SU-DHL-6 (cell line): ENCODE measurements around the gene AGO3.
"Not testable (repeated sequence)": the region's sequence is repeated elsewhere in the genome, so short reads cannot be mapped to it uniquely, and the experiment has no call there.

ENCODE experiments used
- H2AFZ ChIP-seq: fragments of 200-600 bp; sonication (generic); 2 replicates; pipeline ENCODE4 v1.6.1; 2014; ENCODE audit warnings: low read depth, mild to moderate bottlenecking, moderate library complexity, mixed read lengths, antibody characterized with exemption, low read length; ENCODE audit not compliant: severe bottlenecking
- H3F3A ChIP-seq: fragments of 200-600 bp; shearing (Covaris generic); 2 replicates; pipeline ENCODE4 v1.6.0; 2016; ENCODE audit warnings: antibody characterized with exemption, mild to moderate bottlenecking; ENCODE audit not compliant: insufficient read depth
- H3K27ac ChIP-seq: fragments of 200-600 bp; sonication (generic); 2 replicates; pipeline ENCODE4 v1.5.1; 2016; ENCODE audit warnings: low read depth, mild to moderate bottlenecking, low read length, moderate library complexity, mixed read lengths
- H3K27me3 ChIP-seq: fragments of 200-600 bp; sonication (generic), shearing (Covaris generic); 2 replicates; pipeline ENCODE4 v1.6.0; 2014; ENCODE audit warnings: mild to moderate bottlenecking, low read length
- H3K36me3 ChIP-seq: fragments of 200-600 bp; sonication (generic); 2 replicates; pipeline ENCODE4 v1.6.1; 2014; ENCODE audit warnings: mild to moderate bottlenecking, low read length, mixed read lengths
- H3K4me2 ChIP-seq: fragments of 300-600, 200-600 bp; shearing (Covaris generic), sonication (generic); 2 replicates; pipeline ENCODE4 v1.6.0; 2014; ENCODE audit warnings: low read length, low read depth, mild to moderate bottlenecking; ENCODE audit not compliant: poor library complexity, severe bottlenecking
- H3K4me3 ChIP-seq: fragments of 200-600 bp; sonication (generic); 2 replicates; pipeline ENCODE4 v1.5.1; 2014; ENCODE audit warnings: antibody characterized with exemption, low read length, mild to moderate bottlenecking, mixed read lengths; ENCODE audit not compliant: insufficient read depth, poor library complexity, severe bottlenecking
- H3K79me2 ChIP-seq: fragments of 200-600 bp; sonication (generic); 2 replicates; pipeline ENCODE4 v1.6.1; 2014; ENCODE audit warnings: mild to moderate bottlenecking, low read length, moderate library complexity; ENCODE audit not compliant: insufficient read depth
- H3K9ac ChIP-seq: fragments of 200-600 bp; sonication (generic); 2 replicates; pipeline ENCODE4 v1.7.0; 2014; ENCODE audit warnings: mild to moderate bottlenecking, low read length
- H3K9me2 ChIP-seq: fragments of 200-600 bp; sonication (generic); replicated peaks from 2 replicates; pipeline ENCODE4 v1.6.1; 2014; ENCODE audit warnings: low read length; ENCODE audit not compliant: insufficient read depth
- H3K9me3 ChIP-seq: fragments of 200-600 bp; sonication (generic); 2 replicates; pipeline ENCODE4 v1.6.1; 2014; ENCODE audit warnings: low read length, mixed read lengths; ENCODE audit not compliant: insufficient read depth
- H4K20me1 ChIP-seq: fragments of 200-600 bp; sonication (generic); 2 replicates; pipeline ENCODE4 v1.6.1; 2014; ENCODE audit warnings: low read depth, mild to moderate bottlenecking, antibody characterized with exemption, low read length, moderate library complexity, mixed read lengths
- CTCF ChIP-seq: fragments of 200-600 bp; sonication (generic); IDR thresholded peaks from one replicate; pipeline ENCODE4 v1.5.1; 2017; ENCODE audit warnings: antibody characterized with exemption, mild to moderate bottlenecking, low read length, moderate library complexity; ENCODE audit not compliant: insufficient read depth, poor library complexity, severe bottlenecking
- EZH2phosphoT487 ChIP-seq: fragments of 200-600 bp; sonication (generic), shearing (Covaris generic); conservative IDR thresholded peaks from 2 replicates; pipeline ENCODE4 v1.6.1; 2018; ENCODE audit warnings: mild to moderate bottlenecking, antibody characterized with exemption, low read length, moderate library complexity, mixed read lengths

The AGO3 gene

DNA sequence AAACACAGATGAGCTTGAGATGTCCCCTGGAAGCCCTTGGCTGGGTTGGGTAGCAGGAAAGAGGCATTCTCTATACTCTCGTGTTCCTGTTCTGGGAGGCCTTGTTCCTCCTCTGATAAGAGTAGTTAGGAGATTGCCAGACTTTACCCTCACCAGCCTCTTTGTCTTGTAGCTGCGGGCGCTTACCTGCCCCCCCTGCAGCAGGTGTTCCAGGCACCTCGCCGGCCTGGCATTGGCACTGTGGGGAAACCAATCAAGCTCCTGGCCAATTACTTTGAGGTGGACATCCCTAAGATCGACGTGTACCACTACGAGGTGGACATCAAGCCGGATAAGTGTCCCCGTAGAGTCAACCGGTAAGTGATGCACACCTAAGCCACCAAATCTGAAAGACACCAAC, 42.6 kb upstream of the AGO3 start:
- Histone ChIP-seq H3K4me3 (no peak overlapping the region), H3K9me2 (no peaks in the 10 kb centered on the region), H4K20me1 (peaks cover 4% of the 10 kb centered on the region; the same call in 1 of the 2 replicates), H2AFZ (no peak overlapping the region), H3K4me2 (no peak overlapping the region), H3K27ac (no peak overlapping the region), H3K27me3 (no peaks in the 10 kb centered on the region), H3K36me3 (no peaks in the 10 kb centered on the region), H3K9me3 (no peaks in the 10 kb centered on the region), H3F3A (peaks cover 13% of the 10 kb centered on the region), H3K79me2 (peaks cover 32% of the 10 kb centered on the region), H3K9ac (no peak overlapping the region)
- no peak for TF ChIP-seq EZH2phosphoT487
- TF ChIP-seq CTCF, result no peak

GRCh38 chr1:35888981-35889380, 41.9 kb upstream of the AGO3 start:
- not testable (repeated sequence) for H3K4me2 ChIP-seq, H3K9me3 ChIP-seq, H3K27ac ChIP-seq, H3K36me3 ChIP-seq, H4K20me1 ChIP-seq, H3K9ac ChIP-seq, H2AFZ ChIP-seq, H3K4me3 ChIP-seq, H3K27me3 ChIP-seq, H3K9me2 ChIP-seq
- peaks cover 13% of the 10 kb centered on the region for H3F3A ChIP-seq
- peaks cover 25% of the 10 kb centered on the region for H3K79me2 ChIP-seq

DNA sequence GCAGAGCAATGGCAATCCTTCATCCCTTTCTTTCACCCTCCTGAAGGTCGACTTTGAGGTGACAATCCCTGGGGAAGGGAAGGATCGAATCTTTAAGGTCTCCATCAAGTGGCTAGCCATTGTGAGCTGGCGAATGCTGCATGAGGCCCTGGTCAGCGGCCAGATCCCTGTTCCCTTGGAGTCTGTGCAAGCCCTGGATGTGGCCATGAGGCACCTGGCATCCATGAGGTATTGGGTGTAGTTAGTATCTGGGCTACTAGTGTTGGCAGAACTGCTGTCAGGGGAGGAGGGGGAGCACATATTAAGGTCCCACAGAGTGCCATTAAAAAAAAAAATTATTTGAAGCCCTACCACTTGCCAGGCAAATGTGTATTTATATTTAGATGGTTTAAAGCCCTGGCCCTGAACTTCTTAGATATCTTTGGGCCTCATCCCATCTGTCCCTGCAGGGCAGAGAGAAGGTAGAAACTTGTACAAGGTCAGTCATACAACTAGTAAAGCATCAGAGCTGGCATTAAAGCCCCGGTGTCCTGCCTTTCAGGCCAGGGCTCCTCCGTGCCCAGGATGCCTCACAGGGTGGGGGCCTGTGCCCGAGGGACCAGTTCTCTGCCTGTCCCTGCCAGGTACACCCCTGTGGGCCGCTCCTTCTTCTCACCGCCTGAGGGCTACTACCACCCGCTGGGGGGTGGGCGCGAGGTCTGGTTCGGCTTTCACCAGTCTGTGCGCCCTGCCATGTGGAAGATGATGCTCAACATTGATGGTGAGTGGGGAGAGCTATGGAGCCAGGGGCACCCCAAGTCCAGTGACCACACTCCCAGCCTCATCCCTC, 37.6 kb upstream of the AGO3 start:
- Histone ChIP-seq H3K36me3 (0 out of 2 replicates have a peak, but pooled peaks cover 6% of the 10 kb centered on the region), H3K79me2 (no peaks in the 10 kb centered on the region; the same call in 1 of the 2 replicates), H3F3A (no peaks in the 10 kb centered on the region), H2AFZ (no peak overlapping the region), H3K4me3 (no peak overlapping the region), H3K4me2 (no peak overlapping the region), H3K27me3 (no peaks in the 10 kb centered on the region), H3K9me3 (no peaks in the 10 kb centered on the region), H4K20me1 (no peaks in the 10 kb centered on the region), H3K9me2 (no peaks in the 10 kb centered on the region), H3K27ac (peak overlapping the region; percentile 64), H3K9ac (no peak overlapping the region)
- TF ChIP-seq CTCF, result no peak

- Histone ChIP-seq H3K27ac (peak overlapping the region; percentile 64), H4K20me1 (no peaks in the 10 kb centered on the region), H3K9ac (0 out of 2 replicates have a peak overlapping the region, but pooled peaks have one; percentile 1)
Measured at GRCh38 chr1:35894183-35894582, 36.7 kb upstream of the AGO3 start.

More at GRCh38 chr1:35894183-35894582, 36.7 kb upstream of the AGO3 start:
- no peaks in the 10 kb centered on the region for H3K9me3 ChIP-seq
- H2AFZ ChIP-seq, result no peak overlapping the region
- H3K9me2 ChIP-seq, result no peaks in the 10 kb centered on the region
- H3K79me2 ChIP-seq, result no peaks in the 10 kb centered on the region
- no peaks in the 10 kb centered on the region for H3F3A ChIP-seq
- H3K4me3 ChIP-seq, result no peak overlapping the region
- H3K4me2 ChIP-seq, result peak overlapping the region; percentile 25
- no peak for TF ChIP-seq EZH2phosphoT487
- no peak for TF ChIP-seq CTCF
- peaks cover 14% of the 10 kb centered on the region for H3K36me3 ChIP-seq
- H3K27me3 ChIP-seq, result no peaks in the 10 kb centered on the region
